Measurements from ENCODE around the gene ERC2. TPM values are rescaled to one million over a fixed set of nuclear protein-coding genes. Genes with fewer than 3 reads are reported as not detected.

ERC2 gene
- total RNA-seq, 2 donors from 2014 or later = 0.33 to 1.2 TPM

GRCh38 chr3:55737186-55737585 is 731.1 kb downstream of the ERC2 start:
- Mint-ChIP-seq H3K27ac (no peak overlapping the region), H3K9me3 (peaks cover 3% of the 10 kb centered on the region), H3K36me3 (no peaks in the 10 kb centered on the region), H3K27me3 (no peaks in the 10 kb centered on the region), H3K4me1 (ENCODE audit: low read depth in 2 of 2) (no peaks in the 10 kb centered on the region), H3K4me3 (no peak overlapping the region)
- DNase-seq (ENCODE audit: low spot score) = no peak
- no peak for ATAC-seq

- Mint-ChIP-seq H3K9me3 (peaks cover 3% of the 10 kb centered on the region), H3K4me3 (no peak overlapping the region), H3K4me1 (ENCODE audit: low read depth in 2 of 2) (no peaks in the 10 kb centered on the region), H3K27me3 (no peaks in the 10 kb centered on the region), H3K27ac (no peak overlapping the region), H3K36me3 (no peaks in the 10 kb centered on the region)
- ATAC-seq (no peak), DNase-seq (ENCODE audit: low spot score) (no peak)
Observed at GRCh38 chr3:55735976-55736375, 732.3 kb downstream of the ERC2 start.

- H3K27me3 Mint-ChIP-seq = no peaks in the 10 kb centered on the region
- no peaks in the 10 kb centered on the region for H3K4me1 Mint-ChIP-seq (ENCODE audit: low read depth in 2 of 2)
- no peak for DNase-seq (ENCODE audit: low spot score)
- no peak overlapping the region for H3K27ac Mint-ChIP-seq
- no peaks in the 10 kb centered on the region for H3K36me3 Mint-ChIP-seq
- ATAC-seq = no peak
- no peak overlapping the region for H3K4me3 Mint-ChIP-seq
- H3K9me3 Mint-ChIP-seq = peaks cover 8% of the 10 kb centered on the region
Observed at GRCh38 chr3:55731741-55732140, 736.5 kb downstream of the ERC2 start.

GRCh38 chr3:55729546-55729945 is 738.7 kb downstream of the ERC2 start:
- H3K36me3 Mint-ChIP-seq = no peaks in the 10 kb centered on the region
- no peak overlapping the region for H3K27ac Mint-ChIP-seq

GRCh38 chr3:55728461-55729100 is 739.7 kb downstream of the ERC2 start:
- H3K9me3 Mint-ChIP-seq = peaks cover 5% of the 10 kb centered on the region
- no peaks in the 10 kb centered on the region for H3K36me3 Mint-ChIP-seq
- no peak for DNase-seq (ENCODE audit: low spot score)
- H3K4me1 Mint-ChIP-seq (ENCODE audit: low read depth in 2 of 2) = no peaks in the 10 kb centered on the region
- peak in 1 of 2 donors; percentile 18 for ATAC-seq
- no peak overlapping the region for H3K27ac Mint-ChIP-seq
- peaks cover 0 to 4% of the 10 kb centered on the region in 2 donors for H3K27me3 Mint-ChIP-seq
- no peak overlapping the region for H3K4me3 Mint-ChIP-seq

More at GRCh38 chr3:55729546-55729945, 738.7 kb downstream of the ERC2 start:
- H3K4me1 Mint-ChIP-seq (ENCODE audit: low read depth in 2 of 2) = no peaks in the 10 kb centered on the region
- no peak for DNase-seq (ENCODE audit: low spot score)
- ATAC-seq = no peak
- peaks cover 8% of the 10 kb centered on the region for H3K9me3 Mint-ChIP-seq
- H3K4me3 Mint-ChIP-seq = no peak overlapping the region
- no peaks in the 10 kb centered on the region for H3K27me3 Mint-ChIP-seq

- Mint-ChIP-seq H3K9me3 (peaks cover 5% of the 10 kb centered on the region), H3K27me3 (peaks cover 2 to 8% of the 10 kb centered on the region in 2 donors), H3K36me3 (no peaks in the 10 kb centered on the region), H3K4me1 (ENCODE audit: low read depth in 2 of 2) (no peaks in the 10 kb centered on the region), H3K27ac (no peak overlapping the region), H3K4me3 (no peak overlapping the region)
- no peak for DNase-seq (ENCODE audit: low spot score)
- no peak for ATAC-seq
Observed at GRCh38 chr3:55726501-55726775, 741.8 kb downstream of the ERC2 start.

GRCh38 chr3:55725681-55726500 is 742.4 kb downstream of the ERC2 start:
- Mint-ChIP-seq H3K4me1 (ENCODE audit: low read depth in 2 of 2) (no peaks in the 10 kb centered on the region), H3K36me3 (no peaks in the 10 kb centered on the region), H3K9me3 (peaks cover 5% of the 10 kb centered on the region), H3K4me3 (no peak overlapping the region), H3K27me3 (peaks cover 2 to 8% of the 10 kb centered on the region in 2 donors), H3K27ac (no peak overlapping the region)
- DNase-seq (ENCODE audit: low spot score) (no peak), ATAC-seq (no peak)

- no peak for ATAC-seq
- peaks cover 2 to 8% of the 10 kb centered on the region in 2 donors for H3K27me3 Mint-ChIP-seq
- no peaks in the 10 kb centered on the region for H3K4me1 Mint-ChIP-seq (ENCODE audit: low read depth in 2 of 2)
- DNase-seq (ENCODE audit: low spot score) = no peak
- no peaks in the 10 kb centered on the region for H3K36me3 Mint-ChIP-seq
- no peak overlapping the region for H3K4me3 Mint-ChIP-seq
- no peak overlapping the region for H3K27ac Mint-ChIP-seq
- peaks cover 5% of the 10 kb centered on the region for H3K9me3 Mint-ChIP-seq
Observed at GRCh38 chr3:55724821-55725220, 743.4 kb downstream of the ERC2 start.

GRCh38 chr3:55724407-55724784 is 743.9 kb downstream of the ERC2 start:
- no peaks in the 10 kb centered on the region for H3K4me1 Mint-ChIP-seq (ENCODE audit: low read depth in 2 of 2)
- DNase-seq (ENCODE audit: low spot score) = no peak
- H3K27ac Mint-ChIP-seq = no peak overlapping the region
- peaks cover 2 to 8% of the 10 kb centered on the region in 2 donors for H3K27me3 Mint-ChIP-seq
- ATAC-seq = no peak
- no peaks in the 10 kb centered on the region for H3K36me3 Mint-ChIP-seq
- H3K4me3 Mint-ChIP-seq = no peak overlapping the region
- H3K9me3 Mint-ChIP-seq = peaks cover 5% of the 10 kb centered on the region

GRCh38 chr3:55723653-55724406 is 744.4 kb downstream of the ERC2 start:
- Mint-ChIP-seq H3K4me3 (no peak overlapping the region), H3K36me3 (no peaks in the 10 kb centered on the region), H3K4me1 (ENCODE audit: low read depth in 2 of 2) (no peaks in the 10 kb centered on the region), H3K27me3 (peaks cover 2 to 8% of the 10 kb centered on the region in 2 donors), H3K9me3 (no peaks in the 10 kb centered on the region), H3K27ac (no peak overlapping the region)
- no peak for DNase-seq (ENCODE audit: low spot score)
- ATAC-seq = no peak

- no peak for DNase-seq (ENCODE audit: low spot score)
- no peaks in the 10 kb centered on the region for H3K4me1 Mint-ChIP-seq (ENCODE audit: low read depth in 2 of 2)
- H3K27me3 Mint-ChIP-seq = peaks cover 2 to 8% of the 10 kb centered on the region in 2 donors
- H3K4me3 Mint-ChIP-seq = no peak overlapping the region
- no peak overlapping the region for H3K27ac Mint-ChIP-seq
- no peak for ATAC-seq
- H3K9me3 Mint-ChIP-seq = no peaks in the 10 kb centered on the region
- no peaks in the 10 kb centered on the region for H3K36me3 Mint-ChIP-seq
Observed at GRCh38 chr3:55721716-55722484, 746.4 kb downstream of the ERC2 start.

- H3K27ac Mint-ChIP-seq = no peak overlapping the region
- no peak for ATAC-seq
- H3K4me3 Mint-ChIP-seq = no peak overlapping the region
- no peak for DNase-seq (ENCODE audit: low spot score)
- H3K27me3 Mint-ChIP-seq = peaks cover 2 to 8% of the 10 kb centered on the region in 2 donors
- H3K9me3 Mint-ChIP-seq = no peaks in the 10 kb centered on the region
- H3K36me3 Mint-ChIP-seq = no peaks in the 10 kb centered on the region
- H3K4me1 Mint-ChIP-seq (ENCODE audit: low read depth in 2 of 2) = no peaks in the 10 kb centered on the region
Observed at GRCh38 chr3:55720614-55721013, 747.7 kb downstream of the ERC2 start.

GRCh38 chr3:55719508-55719907 is 748.8 kb downstream of the ERC2 start:
- Mint-ChIP-seq H3K36me3 (no peaks in the 10 kb centered on the region), H3K27me3 (peaks cover 2 to 8% of the 10 kb centered on the region in 2 donors), H3K4me1 (ENCODE audit: low read depth in 2 of 2) (no peaks in the 10 kb centered on the region), H3K27ac (no peak overlapping the region), H3K9me3 (no peaks in the 10 kb centered on the region), H3K4me3 (no peak overlapping the region)
- no peak for ATAC-seq
- no peak for DNase-seq (ENCODE audit: low spot score)
